GM18868 (cell line): ENCODE results near the gene DCN.

Experiments
- ATAC-seq: cut with Tn5 transposase; IDR thresholded peaks from one replicate; pipeline ENCODE4 v1.9.1; 2021; ENCODE audit warnings: mild to moderate bottlenecking, moderate library complexity; ENCODE audit not compliant: unreplicated experiment

DCN gene

DNA sequence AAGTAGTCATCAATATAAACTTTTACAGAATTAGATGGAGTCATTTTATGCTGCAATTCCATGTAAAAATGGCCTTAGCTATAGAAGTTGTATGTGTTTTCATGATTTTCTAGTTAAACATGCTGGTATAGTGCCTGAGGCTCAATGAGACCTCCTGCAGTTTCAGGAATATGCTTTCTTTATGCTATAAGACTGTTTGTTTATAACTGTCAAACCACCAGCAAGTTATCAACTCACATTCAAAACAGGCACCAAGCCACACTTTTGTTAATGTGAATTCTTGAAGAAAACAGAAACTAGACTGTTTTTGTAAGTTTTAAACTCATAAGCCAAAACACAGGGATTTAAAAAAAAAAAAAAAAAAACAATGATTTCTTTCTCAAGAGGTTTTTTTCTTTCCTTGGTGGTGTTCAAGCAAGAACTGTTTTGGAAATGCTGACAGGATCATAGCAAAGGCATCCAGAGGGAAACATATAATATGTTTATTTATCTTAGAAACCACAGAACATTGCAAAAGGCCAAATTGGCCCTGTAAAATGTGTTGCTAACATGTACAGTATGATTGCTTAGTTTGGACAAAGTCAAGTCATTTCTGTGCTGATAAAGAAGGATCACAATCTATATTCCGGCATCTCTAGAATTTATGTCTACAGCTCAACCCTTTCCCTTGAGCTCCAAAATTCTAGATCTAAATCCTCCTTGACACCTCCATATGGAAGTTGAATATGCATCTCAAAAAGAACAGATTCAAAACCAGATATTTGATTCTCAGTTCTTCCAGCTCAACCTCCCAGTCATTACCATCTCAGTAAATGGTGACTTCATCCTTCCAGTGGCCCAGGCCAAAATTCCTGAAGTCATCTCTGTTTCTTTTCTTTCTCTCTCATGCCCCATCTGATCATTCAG, 42.3 kb downstream of the DCN start:
- no peak for ATAC-seq

DNA sequence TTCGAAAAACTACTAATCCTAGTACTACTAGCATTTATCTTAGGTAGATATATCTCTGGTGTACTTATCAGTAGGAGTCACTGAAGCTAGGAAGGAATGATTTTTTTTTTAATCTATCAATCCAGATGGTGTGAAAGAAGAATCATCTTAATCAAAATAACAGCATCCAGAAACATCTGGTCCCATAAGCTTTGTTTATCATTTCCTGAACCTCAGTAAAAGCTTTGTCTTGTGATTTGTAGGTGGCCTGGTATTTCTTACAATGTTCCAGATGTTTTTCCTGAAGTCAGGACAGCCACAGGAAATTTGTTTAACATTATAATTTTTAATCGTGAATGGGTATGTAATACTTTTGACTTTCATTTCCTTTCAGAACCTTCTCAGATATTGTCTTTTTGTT, 43.3 kb downstream of the DCN start:
- no peak for ATAC-seq

DNA sequence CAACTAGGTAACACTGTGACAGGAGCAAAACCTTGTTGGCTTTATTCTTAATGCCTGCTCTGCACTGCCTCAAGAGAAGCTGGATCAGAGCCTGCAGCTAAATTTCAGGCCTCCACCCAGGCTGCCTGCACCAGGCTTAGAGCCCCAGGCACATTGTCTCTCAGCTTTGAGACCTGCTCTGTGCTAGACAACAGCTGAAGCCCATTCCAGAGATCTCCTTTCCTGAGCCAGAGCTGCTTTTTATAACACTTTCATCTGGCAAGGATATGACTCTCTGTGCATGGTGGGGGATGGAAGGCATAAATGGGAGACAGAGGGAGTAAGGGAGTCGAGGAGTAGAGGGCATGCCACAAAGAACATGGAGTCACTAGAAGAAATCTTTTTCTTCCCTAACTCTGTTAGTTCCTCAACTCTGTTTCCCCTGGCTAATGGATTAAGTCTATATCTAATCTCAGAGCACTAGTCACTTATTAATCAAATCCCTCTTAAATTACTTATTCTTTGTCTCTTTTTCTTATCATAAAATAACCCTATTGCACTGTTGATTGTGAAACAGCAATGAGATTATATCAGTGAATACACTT, 44.2 kb downstream of the DCN start:
- no peak for ATAC-seq

DNA sequence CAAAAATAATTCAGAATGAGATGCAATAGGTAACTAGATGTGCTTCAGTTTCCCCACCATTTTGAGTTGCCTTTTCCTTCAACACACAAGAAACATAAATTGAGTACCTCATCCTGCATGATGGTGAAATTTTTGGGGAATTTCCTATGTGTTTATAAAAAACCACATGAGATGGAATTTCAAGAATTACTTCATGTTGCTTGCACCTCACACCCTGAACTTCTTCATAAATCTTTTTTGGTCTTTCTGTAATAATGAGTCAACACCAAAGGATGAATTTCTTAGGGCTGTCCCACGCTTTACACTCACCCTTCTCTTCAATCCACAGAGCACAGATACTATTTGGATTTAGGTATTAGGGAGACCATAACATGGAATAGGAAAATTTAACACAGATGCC, 48.7 kb downstream of the DCN start:
- ATAC-seq: no peak

DNA sequence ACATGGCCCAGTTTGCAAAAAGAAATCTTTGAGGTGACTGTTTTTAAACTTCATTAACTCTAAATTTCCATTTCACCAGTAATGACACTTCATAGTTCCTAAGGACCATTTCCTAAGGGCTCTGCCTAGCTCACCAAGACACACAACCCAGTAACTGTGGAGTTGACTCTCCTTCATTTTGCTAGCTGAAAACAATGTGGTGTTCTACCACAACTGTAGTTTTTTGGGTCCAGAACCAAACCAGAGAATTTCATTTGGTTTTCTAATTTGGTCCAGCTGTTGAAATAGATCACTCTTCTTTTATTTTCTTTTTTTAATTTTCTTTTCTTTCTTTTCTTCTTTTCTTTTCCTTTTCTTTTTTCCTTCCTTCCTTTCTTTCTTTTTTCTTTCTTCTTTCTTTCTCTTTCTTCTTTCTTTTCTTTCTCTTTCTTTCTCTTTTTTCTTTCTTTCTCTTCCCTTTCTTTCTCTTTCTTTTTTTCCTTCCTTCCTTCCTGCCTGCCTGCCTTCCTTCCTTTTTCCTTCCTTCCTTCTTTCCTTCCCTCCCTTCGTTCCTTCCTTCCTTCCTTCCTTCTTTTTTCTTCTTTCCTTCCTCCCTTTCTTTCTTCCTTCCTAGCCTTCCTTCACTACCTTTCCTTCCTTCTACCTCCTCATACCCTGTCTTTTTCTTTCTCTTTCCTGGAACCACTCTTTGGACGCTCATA, 52.8 kb downstream of the DCN start:
- ATAC-seq: no peak

DNA sequence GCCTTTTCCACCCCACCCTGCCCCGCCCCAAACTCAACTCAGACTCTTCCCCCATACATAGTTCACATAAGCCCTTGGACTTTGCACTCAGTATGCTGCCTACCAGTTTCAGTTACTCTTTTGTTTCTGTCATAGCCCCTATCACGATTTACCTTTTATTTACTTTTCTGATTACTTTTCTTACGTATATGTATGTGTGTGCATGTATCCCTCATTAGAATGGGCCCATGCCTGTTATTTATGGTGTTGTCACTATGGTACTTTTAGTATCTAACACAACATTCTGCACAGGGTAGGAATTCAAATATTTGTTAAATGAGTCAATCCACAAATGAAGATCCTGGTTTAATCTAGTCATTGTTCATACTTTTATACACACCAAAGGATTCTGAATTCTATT, 54.9 kb downstream of the DCN start:
- no peak for ATAC-seq

DNA sequence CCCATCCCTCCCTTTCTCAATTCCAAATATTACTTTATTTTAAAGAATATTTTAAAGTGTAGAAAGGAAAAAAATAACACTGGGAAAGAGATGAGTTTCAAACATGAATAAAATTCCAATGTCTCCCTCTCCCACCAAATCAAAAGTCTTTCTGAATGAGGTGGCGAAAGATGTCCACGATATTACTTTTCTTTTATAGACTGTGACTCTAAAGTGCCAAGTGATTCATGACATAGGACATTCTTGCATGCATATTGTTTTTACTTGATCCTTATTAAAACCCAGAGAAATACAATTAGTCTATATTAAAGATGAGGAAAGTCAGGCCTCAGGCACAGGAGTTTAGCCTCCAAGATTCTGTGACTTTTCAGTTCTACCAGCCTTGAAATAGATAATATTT, 55.3 kb downstream of the DCN start:
- no peak for ATAC-seq

DNA sequence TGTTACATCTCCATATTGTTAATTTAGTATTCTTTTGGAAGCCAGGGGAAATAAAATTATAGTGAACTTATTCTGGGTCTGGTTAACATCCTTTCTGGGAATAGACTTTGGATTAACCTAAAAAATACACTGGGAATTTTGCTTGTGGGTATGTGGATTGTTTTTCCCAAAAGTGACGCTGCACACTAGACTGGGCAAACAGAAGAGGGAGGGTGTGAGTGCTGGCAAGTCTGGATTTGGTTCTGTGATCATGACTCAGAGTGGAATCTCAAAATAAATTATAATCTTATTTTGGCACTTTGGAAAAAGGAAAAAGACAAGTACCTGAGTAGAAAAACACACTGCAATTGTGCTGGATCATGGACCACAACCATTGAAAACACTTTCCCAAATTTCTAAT, 56.1 kb downstream of the DCN start:
- no peak for ATAC-seq

DNA sequence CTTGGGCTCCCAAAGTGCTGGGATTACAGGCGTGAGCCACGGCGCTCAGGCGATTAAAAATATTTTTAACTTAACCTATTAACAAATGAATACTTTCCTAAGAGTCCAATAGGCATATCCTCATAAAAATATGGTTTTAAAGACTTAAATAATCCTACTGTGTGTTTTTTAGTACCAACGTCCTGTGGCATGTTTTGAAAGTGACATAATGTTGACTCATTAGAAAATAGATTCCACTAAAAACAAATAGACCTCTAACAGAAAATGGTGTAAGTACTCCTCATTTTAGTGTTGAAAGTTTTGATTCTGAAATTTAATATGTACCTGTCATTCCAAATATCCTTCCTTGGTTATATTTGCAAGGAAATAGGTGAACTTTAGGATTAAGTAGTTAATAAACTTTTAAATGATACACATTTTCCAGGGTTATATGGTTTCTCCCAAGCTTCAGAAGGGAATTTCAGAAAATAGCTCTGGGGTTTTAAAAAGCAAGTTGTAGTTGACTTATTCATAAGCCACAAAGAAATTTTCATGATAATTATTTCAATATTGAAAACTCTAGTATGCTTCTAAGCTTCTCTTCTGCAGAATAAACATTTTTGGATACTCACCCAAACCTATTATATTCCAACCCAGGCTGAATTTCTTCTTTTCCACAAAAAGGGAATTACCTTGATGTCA, 59.2 kb downstream of the DCN start:
- ATAC-seq: no peak

DNA sequence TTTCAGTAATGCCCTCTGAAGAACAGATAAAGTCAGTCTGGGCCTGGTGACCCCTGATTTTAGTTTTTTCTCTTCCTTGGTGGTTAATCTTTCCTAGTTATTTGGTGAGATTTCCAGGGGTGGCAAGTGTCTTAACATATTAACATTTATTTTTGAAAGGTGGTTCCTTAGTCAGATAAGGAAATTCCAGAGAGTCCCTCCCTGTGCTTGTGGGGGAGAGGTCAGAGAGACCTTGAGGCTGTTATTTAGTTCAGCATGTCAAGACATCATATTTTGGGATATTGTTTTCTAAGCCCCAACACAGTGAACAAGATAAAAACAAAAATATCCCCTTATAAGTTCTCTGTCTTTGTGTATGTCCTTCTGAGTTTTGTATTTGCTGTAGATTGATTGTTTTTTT, 61.8 kb downstream of the DCN start:
- ATAC-seq: no peak

DNA sequence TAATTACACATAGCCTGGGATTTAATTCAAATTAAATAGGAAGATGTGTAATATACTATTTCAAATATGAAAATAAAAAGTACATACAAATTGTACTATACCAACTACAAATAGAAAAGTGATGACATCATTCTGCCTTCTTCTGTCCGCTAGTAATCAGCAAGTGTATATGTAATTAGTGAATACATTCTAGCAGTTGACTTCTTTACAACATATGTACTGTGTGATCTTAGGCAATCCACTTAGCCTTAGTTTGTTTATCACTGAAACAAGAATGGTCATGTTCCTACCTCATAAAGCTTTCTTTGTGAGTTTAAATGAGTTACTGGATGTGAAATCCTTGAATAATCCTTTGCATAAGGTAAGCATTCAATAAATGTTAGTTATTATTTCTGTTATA, 63.5 kb downstream of the DCN start:
- ATAC-seq: no peak

DNA sequence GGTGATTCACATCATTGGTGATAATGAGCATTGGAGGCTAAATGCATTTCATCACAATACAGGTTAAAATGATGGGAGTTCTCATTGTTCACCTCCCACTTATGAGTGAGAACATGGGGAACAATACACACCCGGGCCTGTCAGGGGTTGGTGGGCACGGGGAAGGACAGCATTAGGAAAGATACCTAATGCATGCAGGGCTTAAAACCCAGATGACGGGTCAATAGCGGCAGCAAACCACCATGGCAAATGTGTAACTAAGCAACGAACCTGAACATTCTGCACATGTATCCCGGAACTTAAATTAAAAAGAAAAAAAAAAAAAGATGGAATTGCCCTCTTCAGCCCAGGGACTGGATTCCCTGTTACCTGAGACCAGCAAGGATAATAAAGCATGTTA, 69.0 kb downstream of the DCN start:
- no peak for ATAC-seq

DNA sequence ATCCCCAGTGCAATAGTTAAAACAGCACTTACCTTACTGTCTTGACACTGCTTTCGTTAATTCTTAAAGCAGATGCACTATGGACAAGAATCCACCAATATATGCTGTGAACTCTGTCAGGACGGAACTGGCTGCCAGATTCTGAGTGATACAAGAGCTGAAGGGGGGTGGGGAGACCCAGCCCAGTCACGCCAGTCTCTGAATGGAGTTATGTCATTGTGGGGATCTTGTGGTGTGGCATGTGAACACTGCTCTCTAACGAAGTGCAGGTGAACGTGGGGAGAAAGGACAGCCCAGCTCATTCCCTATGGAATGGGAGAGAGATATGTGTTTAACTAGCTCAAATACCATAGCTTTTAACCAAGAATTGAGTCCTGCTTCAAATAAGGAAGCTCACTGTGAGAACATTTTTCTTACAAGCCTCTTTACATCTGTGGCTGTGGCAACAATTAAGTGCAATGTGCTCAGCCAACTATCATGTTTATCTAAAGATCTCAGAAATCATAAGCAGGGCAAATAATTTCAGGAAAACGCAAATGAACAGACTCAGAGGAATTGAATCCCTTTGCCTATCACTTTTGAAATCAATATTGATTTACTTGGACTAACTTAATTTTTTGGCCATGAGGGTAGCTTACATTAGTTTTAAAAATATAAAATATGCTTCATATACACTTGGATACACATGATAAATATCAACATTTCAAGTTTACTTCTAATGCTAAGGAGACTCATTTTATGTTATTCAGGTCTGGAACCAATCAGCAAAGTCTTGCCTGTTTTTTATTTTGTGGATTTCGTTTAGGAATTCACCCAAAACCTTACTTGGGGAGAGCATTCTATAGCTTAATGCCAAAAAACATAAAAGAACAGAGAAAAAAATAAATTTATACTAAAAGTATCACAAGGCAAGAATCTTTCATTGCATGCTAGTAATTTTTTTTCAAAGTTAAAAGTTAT, 71.0 kb downstream of the DCN start, which contains the start of gene LUM:
TSS of gene LUM (minus strand) at position 129 of the 960 bp plus-strand sequence. CDS start 2,515 bp downstream, outside the sequence.
- no peak for ATAC-seq

DNA sequence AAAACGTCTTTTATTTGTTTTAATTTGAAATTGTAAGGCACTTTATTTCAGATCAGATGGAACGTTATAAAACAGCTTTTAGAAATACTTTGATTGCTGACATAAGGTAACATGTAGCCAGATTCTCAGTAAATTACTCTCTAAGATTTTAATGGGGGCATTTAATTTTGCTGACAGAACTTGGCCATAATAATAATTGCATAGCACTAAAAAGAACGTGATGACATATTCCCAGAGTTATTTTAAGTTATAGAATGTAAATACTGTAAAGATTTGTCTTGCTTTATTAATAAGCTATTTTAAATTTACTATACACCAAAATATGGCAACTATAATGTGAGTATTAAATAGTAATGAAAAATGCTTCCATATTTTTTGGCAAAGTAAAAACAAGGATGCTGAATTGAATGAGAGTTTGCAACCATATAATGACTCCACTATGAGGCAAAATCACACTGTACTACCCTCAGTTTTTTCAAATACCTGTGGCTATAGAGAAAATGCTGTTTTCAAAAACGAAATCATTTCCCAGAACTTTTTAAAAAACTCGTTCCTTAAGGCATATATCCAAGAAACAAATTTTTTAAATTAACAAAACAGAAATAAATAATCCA, 72.2 kb downstream of the DCN start:
- ATAC-seq: no peak

DNA sequence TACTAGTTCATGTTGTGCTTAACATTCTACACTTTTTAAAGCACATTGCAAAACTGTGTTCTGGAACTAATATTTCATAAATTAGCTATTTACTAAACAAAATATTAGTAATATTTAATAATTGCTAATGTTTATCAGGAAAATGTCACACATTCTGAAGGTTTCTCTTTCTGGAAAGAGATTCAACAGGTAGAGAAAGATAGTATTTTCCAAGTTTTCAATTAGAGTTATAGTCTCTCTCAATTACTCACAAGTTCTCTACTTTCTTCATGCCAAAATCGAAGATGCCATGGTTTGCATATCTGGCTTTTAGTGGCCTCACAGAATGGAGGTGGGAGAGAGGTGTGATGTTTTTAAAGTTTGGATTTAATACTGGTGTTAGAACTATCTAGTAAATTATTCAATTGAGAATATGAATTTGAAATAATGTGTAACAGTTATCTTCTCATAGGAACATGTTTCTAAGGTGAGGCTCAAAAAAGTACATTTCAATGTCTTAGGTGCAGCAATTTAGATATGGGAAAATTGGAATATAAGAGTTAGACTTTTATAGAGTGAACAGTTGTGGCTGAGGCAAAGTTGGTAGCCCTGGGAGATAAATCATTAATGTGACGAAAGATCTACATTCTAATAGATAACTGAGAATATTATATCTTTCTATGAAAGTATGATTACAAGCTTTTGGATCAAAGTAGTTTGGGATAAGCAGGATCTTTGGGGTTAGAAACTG, 72.9 kb downstream of the DCN start:
- no peak for ATAC-seq

DNA sequence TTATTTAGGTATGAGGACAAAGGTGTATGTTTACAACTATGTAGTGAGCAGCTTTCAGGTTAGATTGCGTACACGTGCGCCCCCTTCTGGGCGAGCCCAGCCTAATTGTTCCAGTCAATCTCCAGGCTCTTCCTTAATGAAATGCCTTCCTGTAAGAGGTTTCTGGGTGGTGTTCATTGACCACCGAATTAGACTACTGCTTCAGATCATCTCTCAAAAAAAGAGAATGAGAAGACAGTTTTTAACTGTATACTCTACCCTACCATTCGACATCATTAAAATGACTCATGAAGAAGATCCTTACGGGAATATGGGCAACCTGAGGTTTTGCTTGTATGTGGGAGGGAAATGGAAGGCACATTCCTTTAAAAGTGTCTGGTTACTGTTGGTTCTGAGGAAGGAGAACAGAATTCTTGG, 73.5 kb downstream of the DCN start:
- ATAC-seq: peak; percentile 90

DNA sequence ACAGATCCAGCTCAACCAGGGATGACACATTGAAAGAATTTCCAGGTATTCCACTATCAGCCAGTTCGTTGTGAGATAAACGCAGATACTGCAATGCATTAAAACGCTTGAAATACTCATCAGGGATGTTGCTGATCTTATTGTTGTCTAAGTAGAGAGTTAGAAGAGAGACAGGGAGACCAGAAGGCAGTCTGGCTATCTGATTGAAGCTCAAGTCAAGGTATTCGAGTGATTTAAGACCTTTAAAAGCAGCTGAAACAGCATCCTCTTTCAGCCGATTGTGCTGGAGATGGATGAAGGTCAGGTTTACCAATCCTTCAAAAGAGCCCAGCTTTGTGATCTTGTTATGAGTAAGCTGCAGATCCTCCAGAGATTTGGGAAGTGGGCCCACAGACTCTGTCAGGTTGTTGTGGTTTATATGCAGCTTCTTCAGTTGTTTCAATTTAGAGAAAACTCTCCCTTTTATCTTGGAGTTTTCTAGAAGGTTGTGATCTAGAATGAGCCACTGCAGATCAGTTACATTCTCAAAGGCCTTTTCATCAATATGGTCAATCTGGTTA, 74.3 kb downstream of the DCN start:
- ATAC-seq: no peak

DNA sequence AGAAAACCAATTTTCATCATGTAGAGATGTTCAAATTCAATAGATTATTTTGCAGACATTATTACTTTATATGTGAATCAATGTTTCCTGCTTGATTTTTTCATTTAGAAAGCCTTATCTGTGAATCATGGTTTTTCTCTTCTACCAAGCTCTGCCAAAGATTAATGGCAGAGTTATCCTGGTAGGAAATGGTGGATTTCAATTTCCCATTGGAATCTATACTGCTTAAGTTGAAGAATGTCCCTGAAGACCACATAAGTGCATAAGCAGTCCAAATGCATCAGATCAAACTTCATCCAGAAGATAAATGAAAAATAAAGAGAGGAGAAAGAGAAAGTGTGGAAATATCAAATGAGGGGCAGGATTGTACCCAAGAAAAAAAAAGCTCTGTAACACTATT, 76.3 kb downstream of the DCN start:
- ATAC-seq: no peak

DNA sequence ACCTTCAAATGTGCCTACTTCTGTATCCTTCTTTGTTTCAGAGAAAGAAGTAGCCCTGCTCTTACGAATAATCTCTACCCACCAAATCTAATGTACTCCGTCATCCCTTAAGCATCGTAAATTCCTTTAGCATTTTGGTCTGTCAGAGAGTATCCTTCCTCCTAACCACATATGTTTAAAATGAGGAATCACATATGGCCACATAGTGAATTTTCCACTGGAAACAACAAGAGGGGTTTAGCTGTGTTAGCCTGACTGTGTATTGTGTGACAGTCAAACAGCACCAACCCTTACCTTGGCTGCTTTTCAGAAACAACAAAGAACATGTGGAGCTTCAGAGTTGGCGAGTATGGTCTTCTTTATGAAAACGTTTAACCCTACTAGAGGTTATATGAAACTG, 76.8 kb downstream of the DCN start:
- ATAC-seq: no peak
